ENCODE measurements around the gene MBD3L4. TPM values are rescaled to one million over a fixed set of nuclear protein-coding genes. Genes with fewer than 3 reads are reported as not detected.

MBD3L4 gene
- total and polyA plus RNA-seq, 2 of the 13 experiments (the other 11 are each of a cell fraction or from before 2014, with no cell fraction given): not detected

DNA sequence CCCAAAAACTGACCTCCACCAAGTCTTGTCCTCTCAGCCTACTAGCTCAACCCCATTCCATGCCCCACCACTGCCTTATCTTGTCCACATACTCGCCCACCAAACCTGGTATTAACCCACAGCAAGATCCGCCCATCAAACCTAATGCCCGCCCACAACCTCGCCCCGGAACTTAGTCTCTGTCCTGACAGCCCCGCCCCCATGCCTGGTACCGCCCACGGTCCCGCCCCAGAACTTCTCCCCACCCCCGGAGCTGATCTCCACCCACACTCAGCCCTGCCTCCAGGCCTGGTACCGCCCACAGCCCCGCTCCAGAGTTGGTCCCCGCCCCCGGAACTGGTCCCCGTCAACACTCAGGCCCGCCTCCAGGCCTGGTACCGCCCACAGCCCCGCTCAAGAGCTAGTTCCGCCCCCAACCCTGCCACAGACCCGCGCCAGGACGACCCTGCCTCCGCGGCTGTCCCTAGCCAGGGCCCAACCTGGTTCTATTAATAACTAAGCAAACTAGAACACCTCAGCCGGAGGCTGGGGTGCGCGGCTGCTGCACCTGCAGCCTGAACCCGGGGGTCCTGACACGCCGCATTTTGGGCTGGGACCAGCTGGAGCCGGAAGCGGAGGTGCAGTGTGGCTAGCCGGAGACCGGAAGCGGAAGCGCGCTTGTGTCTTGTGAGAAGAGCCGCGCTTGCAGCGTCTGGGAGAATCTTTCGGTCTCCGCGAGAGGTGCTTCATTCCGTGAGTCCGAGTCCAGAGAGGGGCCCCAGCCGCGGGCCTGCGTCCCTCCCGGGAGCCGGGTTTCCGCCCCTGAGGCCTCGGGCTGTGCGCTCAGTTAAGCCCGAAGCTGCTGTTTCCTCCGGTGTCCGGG is 29.3 kb upstream of the MBD3L4 start, which contains the start of gene ZNF557 (continued):
- TF ChIP-seq, protein P1, sequence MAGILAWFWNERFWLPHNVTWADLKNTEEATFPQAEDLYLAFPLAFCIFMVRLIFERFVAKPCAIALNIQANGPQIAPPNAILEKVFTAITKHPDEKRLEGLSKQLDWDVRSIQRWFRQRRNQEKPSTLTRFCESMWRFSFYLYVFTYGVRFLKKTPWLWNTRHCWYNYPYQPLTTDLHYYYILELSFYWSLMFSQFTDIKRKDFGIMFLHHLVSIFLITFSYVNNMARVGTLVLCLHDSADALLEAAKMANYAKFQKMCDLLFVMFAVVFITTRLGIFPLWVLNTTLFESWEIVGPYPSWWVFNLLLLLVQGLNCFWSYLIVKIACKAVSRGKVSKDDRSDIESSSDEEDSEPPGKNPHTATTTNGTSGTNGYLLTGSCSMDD (CRISPR knock-in tag; IDR thresholded peaks at IDR 0.05): no peak
- TF ChIP-seq ZNF709 (CRISPR knock-in tag; IDR thresholded peaks at IDR 0.05): peak; percentile 65; the same call in 1 of the 2 replicates
- TF ChIP-seq FOXK2 (IDR thresholded peaks at IDR 0.05): no peak
- no peak for TF ChIP-seq HDAC6 (IDR thresholded peaks at IDR 0.05; ENCODE audit: low read depth, low read length)
- TF ChIP-seq, protein P2, sequence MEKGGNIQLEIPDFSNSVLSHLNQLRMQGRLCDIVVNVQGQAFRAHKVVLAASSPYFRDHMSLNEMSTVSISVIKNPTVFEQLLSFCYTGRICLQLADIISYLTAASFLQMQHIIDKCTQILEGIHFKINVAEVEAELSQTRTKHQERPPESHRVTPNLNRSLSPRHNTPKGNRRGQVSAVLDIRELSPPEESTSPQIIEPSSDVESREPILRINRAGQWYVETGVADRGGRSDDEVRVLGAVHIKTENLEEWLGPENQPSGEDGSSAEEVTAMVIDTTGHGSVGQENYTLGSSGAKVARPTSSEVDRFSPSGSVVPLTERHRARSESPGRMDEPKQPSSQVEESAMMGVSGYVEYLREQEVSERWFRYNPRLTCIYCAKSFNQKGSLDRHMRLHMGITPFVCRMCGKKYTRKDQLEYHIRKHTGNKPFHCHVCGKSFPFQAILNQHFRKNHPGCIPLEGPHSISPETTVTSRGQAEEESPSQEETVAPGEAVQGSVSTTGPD (CRISPR knock-in tag; IDR thresholded peaks at IDR 0.05): no peak
- no peak; the same call in 1 of the 2 replicates for TF ChIP-seq KAT7 (CRISPR knock-in tag; IDR thresholded peaks at IDR 0.05; ENCODE audit: borderline replicate concordance)
- TF ChIP-seq ZNF354B (CRISPR knock-in tag; IDR thresholded peaks at IDR 0.05): 0 out of 2 replicates have a peak, but pooled peaks have one; percentile 64
- 0 out of 2 replicates have a peak, but pooled peaks have one; percentile 52 for TF ChIP-seq MAF1 (CRISPR knock-in tag; IDR thresholded peaks at IDR 0.05; ENCODE audit: borderline replicate concordance)
- peak; percentile 36; the same call in 1 of the 2 replicates for TF ChIP-seq ZNF768 (CRISPR knock-in tag; IDR thresholded peaks at IDR 0.05)
- TF ChIP-seq, protein P3, sequence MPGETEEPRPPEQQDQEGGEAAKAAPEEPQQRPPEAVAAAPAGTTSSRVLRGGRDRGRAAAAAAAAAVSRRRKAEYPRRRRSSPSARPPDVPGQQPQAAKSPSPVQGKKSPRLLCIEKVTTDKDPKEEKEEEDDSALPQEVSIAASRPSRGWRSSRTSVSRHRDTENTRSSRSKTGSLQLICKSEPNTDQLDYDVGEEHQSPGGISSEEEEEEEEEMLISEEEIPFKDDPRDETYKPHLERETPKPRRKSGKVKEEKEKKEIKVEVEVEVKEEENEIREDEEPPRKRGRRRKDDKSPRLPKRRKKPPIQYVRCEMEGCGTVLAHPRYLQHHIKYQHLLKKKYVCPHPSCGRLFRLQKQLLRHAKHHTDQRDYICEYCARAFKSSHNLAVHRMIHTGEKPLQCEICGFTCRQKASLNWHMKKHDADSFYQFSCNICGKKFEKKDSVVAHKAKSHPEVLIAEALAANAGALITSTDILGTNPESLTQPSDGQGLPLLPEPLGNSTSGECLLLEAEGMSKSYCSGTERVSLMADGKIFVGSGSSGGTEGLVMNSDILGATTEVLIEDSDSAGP (CRISPR knock-in tag; IDR thresholded peaks at IDR 0.05; ENCODE audit: borderline replicate concordance): peak; percentile 81; the same call in 1 of the 2 replicates
- peak; percentile 43; the same call in 1 of the 2 replicates for TF ChIP-seq FOXJ3 (CRISPR knock-in tag; IDR thresholded peaks at IDR 0.05; ENCODE audit: borderline replicate concordance)
- TF ChIP-seq ZNF225 (CRISPR knock-in tag; IDR thresholded peaks at IDR 0.05): peak; percentile 34; the same call in 1 of the 2 replicates
- peak; percentile 88 for TF ChIP-seq SP4 (CRISPR knock-in tag; IDR thresholded peaks at IDR 0.05)
- TF ChIP-seq, protein P4, sequence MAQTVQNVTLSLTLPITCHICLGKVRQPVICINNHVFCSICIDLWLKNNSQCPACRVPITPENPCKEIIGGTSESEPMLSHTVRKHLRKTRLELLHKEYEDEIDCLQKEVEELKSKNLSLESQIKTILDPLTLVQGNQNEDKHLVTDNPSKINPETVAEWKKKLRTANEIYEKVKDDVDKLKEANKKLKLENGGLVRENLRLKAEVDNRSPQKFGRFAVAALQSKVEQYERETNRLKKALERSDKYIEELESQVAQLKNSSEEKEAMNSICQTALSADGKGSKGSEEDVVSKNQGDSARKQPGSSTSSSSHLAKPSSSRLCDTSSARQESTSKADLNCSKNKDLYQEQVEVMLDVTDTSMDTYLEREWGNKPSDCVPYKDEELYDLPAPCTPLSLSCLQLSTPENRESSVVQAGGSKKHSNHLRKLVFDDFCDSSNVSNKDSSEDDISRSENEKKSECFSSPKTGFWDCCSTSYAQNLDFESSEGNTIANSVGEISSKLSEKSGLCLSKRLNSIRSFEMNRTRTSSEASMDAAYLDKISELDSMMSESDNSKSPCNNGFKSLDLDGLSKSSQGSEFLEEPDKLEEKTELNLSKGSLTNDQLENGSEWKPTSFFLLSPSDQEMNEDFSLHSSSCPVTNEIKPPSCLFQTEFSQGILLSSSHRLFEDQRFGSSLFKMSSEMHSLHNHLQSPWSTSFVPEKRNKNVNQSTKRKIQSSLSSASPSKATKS (CRISPR knock-in tag; IDR thresholded peaks at IDR 0.05): no peak
- TF ChIP-seq KDM5B (CRISPR knock-in tag; IDR thresholded peaks at IDR 0.05; ENCODE audit: borderline replicate concordance): no peak; the same call in 1 of the 2 replicates
- peak; percentile 78; the same call in 1 of the 2 replicates for TF ChIP-seq MAZ (IDR thresholded peaks at IDR 0.05; ENCODE audit: borderline replicate concordance, low read depth, low read length)
- peak; percentile 54 for TF ChIP-seq MAZ (CRISPR knock-in tag; IDR thresholded peaks at IDR 0.05; ENCODE audit: low read depth)
- TF ChIP-seq, protein P5, sequence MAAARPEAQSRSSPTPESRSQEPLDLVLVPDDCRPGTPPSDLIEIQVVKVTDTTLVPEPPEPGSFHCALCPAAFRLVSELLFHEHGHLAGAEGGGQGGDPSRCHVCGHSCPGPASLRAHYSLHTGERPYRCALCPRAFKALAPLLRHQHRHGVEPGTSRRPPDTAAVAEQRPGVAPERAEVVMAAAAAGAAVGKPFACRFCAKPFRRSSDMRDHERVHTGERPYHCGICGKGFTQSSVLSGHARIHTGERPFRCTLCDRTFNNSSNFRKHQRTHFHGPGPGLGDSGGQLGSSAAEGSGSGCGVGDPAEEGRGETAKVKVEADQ (CRISPR knock-in tag; IDR thresholded peaks at IDR 0.05; ENCODE audit: borderline replicate concordance): no peak
